K562 (cell line): ENCODE results near the gene DHRS3. TPM values are rescaled to one million over a fixed set of nuclear protein-coding genes. Genes with fewer than 3 reads are reported as not detected.

Source experiments
- ATAC-seq: fragments of 200-7000 bp; cut with Tn5 transposase; 3 replicates; pipeline ENCODE4 v1.9.1; 2020; ENCODE audit warnings: moderate library complexity
- BruUV-seq: library from RNA; stranded (reverse); fragments of 400-500 nt; replicated peaks from 2 replicates; lab custom pipeline; 2021; lab: Mats Ljungman, UMichigan
- CTCF ChIA-PET: fragments of 300-600 bp; formaldehyde crosslinking; extraction: SDS; loops from one replicate; lab custom pipeline; 2021; ENCODE audit warnings: low intra/inter-chr PET ratio; lab: Yijun Ruan, JAX
- POLR2A ChIA-PET: fragments of 300-600, 350-650 bp; sonication (Branson Sonifier 250); formaldehyde crosslinking; extraction: SDS; loops from one replicate; lab custom pipeline; 2021; ENCODE audit warnings: antibody characterized with exemption, inconsistent platforms; lab: Yijun Ruan, JAX
- DNase-seq, 4 experiments: peaks; one replicate each; pipeline versions ENCODE4 v3.0.0 to v3.0.0-alpha.2; 2011 to 2018; ENCODE audit warnings: low spot score in 3 of 4, mixed read lengths in 3 of 4; ENCODE audit errors: extremely low read depth in 1 of 4
- FAIRE-seq: peaks from 2 replicates; lab custom pipeline; 2011; peaks lifted over from hg19 to GRCh38; lab: Jason Lieb, UNC
- H2AFZ ChIP-seq: 2 replicates; pipeline ENCODE4 v1.6.0; 2011; ENCODE audit warnings: low read depth, low read length, control low read depth, inconsistent platforms
- H3K27ac ChIP-seq: fragments of 200-600 bp; 3 replicates; pipeline ENCODE4 v1.8.0; 2011; ENCODE audit warnings: low read depth, mild to moderate bottlenecking, control low read depth, inconsistent platforms, low read length, moderate library complexity, mixed read lengths; ENCODE audit errors: extremely low read depth
- H3K27me3 ChIP-seq, 2 experiments: fragments of 300-600 bp in 1 of 2; 2 replicates in 1 of 2; 3 replicates in 1 of 2; pipeline versions ENCODE4 v1.6.0 to v1.8.0; 2011; ENCODE audit warnings: inconsistent platforms in 2 of 2, low read length in 2 of 2, mild to moderate bottlenecking in 1 of 2, mixed read lengths in 1 of 2, moderate library complexity in 1 of 2; ENCODE audit not compliant: control insufficient read depth in 2 of 2, insufficient read depth in 2 of 2
- H3K36me3 ChIP-seq: fragments of 300-600 bp; 3 replicates; pipeline ENCODE4 v1.8.0; 2011; ENCODE audit warnings: mild to moderate bottlenecking, low read length, inconsistent platforms; ENCODE audit not compliant: control insufficient read depth, insufficient read depth
- H3K4me1 ChIP-seq, 2 experiments: fragments of 200-600 bp in 1 of 2; replicated peaks in 1 of 2; 2 replicates in 1 of 2; 3 replicates in 1 of 2; pipeline versions ENCODE4 v1.5.1 to v1.8.0; 2011; ENCODE audit warnings: inconsistent platforms in 2 of 2, low read length in 2 of 2, mild to moderate bottlenecking in 1 of 2, mixed read lengths in 1 of 2, moderate library complexity in 1 of 2; ENCODE audit not compliant: control insufficient read depth in 2 of 2, insufficient read depth in 2 of 2
- H3K4me2 ChIP-seq: 2 replicates; pipeline ENCODE4 v1.6.1; 2011; ENCODE audit warnings: low read length, control low read depth, inconsistent platforms, mixed read lengths; ENCODE audit not compliant: insufficient read depth
- H3K4me3 ChIP-seq: fragments of 200-600 bp; sonication (generic), shearing (Covaris generic); 2 replicates; pipeline ENCODE4 v1.5.1; 2016; ENCODE audit warnings: control low read depth, inconsistent platforms
- H3K79me2 ChIP-seq: fragments of 200-600 bp; 3 replicates; pipeline ENCODE4 v1.8.0; 2011; ENCODE audit warnings: low read length, inconsistent platforms; ENCODE audit not compliant: control insufficient read depth, insufficient read depth
- H3K9ac ChIP-seq, 2 experiments: 2 replicates each; pipeline versions ENCODE4 v1.6.0 to v1.6.1; 2011; ENCODE audit warnings: low read depth in 2 of 2, low read length in 2 of 2, control low read depth in 1 of 2, inconsistent platforms in 1 of 2, mild to moderate bottlenecking in 1 of 2, mixed read lengths in 1 of 2; ENCODE audit not compliant: insufficient read depth in 1 of 2
- H3K9me1 ChIP-seq: one replicate; pipeline ENCODE4 v1.6.0; 2011; ENCODE audit warnings: inconsistent platforms, mild to moderate bottlenecking, low read length, moderate library complexity; ENCODE audit not compliant: control insufficient read depth, insufficient read depth
- H3K9me3 ChIP-seq: replicated peaks from 2 replicates; pipeline ENCODE4 v1.5.1; 2011; ENCODE audit warnings: low read depth, low read length, inconsistent platforms; ENCODE audit not compliant: control insufficient read depth, insufficient read depth
- H4K20me1 ChIP-seq: replicated peaks from 2 replicates; pipeline ENCODE4 v1.6.1; 2011; ENCODE audit warnings: low read length, inconsistent platforms, mixed read lengths; ENCODE audit not compliant: control insufficient read depth, insufficient read depth
- ATF3 ChIP-seq, 2 experiments: fragments of 450-650 bp in 1 of 2; sonication (generic) in 1 of 2; formaldehyde crosslinking in 1 of 2; IDR thresholded peaks in 1 of 2; conservative IDR thresholded peaks in 1 of 2; 2 replicates each; pipeline versions ENCODE4 v1.6.1 to v1.8.1; 2016 to 2023; ENCODE audit warnings: mild to moderate bottlenecking in 2 of 2, moderate library complexity in 2 of 2, inconsistent platforms in 1 of 2, missing genetic modification reagents in 1 of 2
- FOSL1 ChIP-seq: fragments of 200-800 bp; sonication (Bioruptor generic); conservative IDR thresholded peaks from 2 replicates; pipeline ENCODE4 v1.6.1; 2016; ENCODE audit warnings: missing genetic modification characterization, missing compliant biosample characterization
- ZBTB5 ChIP-seq: fragments of 450-650 bp; IDR thresholded peaks from 2 replicates; pipeline ENCODE4 v1.6.1; 2017; ENCODE audit warnings: antibody characterized with exemption
- WGBS: fragments of 100-300 bp; shearing (Covaris generic); methylation state at CpG from one replicate; pipeline ENCODE4 v1.1.6; 2016; ENCODE audit warnings: low coverage, mixed read lengths; ENCODE audit not compliant: insufficient coverage; ENCODE audit errors: missing lambda C conversion rate; 5-methylcytosine and 5-hydroxymethylcytosine counted together
- in situ Hi-C: fragments of 300-500 bp; cut with MboI; formaldehyde crosslinking; loops from 4 replicates; pipeline ENCODE4 v1.15.0; 2018; ENCODE audit warnings: inconsistent platforms, mixed read lengths
- intact Hi-C: fragments of 100-400 bp; cut with micrococcal nuclease; formaldehyde crosslinking; loops from 2 replicates; pipeline ENCODE4 v1.14.2; 2022
- polyA plus RNA-seq, 8 experiments: library from polyadenylated mRNA; depleted of rRNA in 4 of 8; stranded (reverse) in 5 of 8; unstranded in 3 of 8; fragments of >200 nt; fragmentation: Nextera tagmentation in 2 of 8; fragmentation: Illumina TruSeq in 1 of 8; extraction: Ambion mirVana in 2 of 8; extraction: Trizol in 1 of 8; gene quantifications; 2 replicates each; pipeline versions ENCODE4 v1.2.1 to v1.2.3, GENCODE V29; 2011 to 2014; ENCODE audit warnings: inconsistent platforms in 1 of 8, missing spikeins in 1 of 8
- total RNA-seq, 7 experiments: library from RNA; depleted of rRNA in 6 of 7; stranded (reverse); fragments of >200 nt in 6 of 7; fragmentation: Illumina TruSeq in 2 of 7; extraction: Trizol in 2 of 7; gene quantifications; 2 replicates each; pipeline versions ENCODE4 v1.2.1 to v1.2.3, GENCODE V29; 2011 to 2021; ENCODE audit warnings: low replicate concordance in 1 of 7

The DHRS3 gene
- total and polyA plus RNA-seq, 9 of the 15 experiments (the other 6 are each of a cell fraction or from before 2014, with no cell fraction given) = 21.0 to 116 (median 58.7) TPM

- Histone ChIP-seq H3K4me2 (no peak overlapping the region), H3K9ac (no peak overlapping the region; a peak in 1 of 4 replicates), H3K27ac (peak overlapping the region; percentile 31; the same call in 2 of the 3 replicates), H3K4me3 (no peak overlapping the region), H4K20me1 (no peaks in the 10 kb centered on the region; the same call in 1 of the 2 replicates), H3K27me3 (no peaks in the 10 kb centered on the region), H3K9me3 (no peaks in the 10 kb centered on the region), H3K79me2 (peaks cover 82% of the 10 kb centered on the region), H3K9me1 (no peaks in the 10 kb centered on the region), H3K36me3 (peaks cover 69% of the 10 kb centered on the region; the same call in 2 of the 3 replicates), H2AFZ (no peak overlapping the region), H3K4me1 (peaks cover 6 to 16% of the 10 kb centered on the region in 2 experiments; a peak in 4 of 5 replicates)
- FAIRE-seq (peak; percentile 78), DNase-seq (no peak), ATAC-seq (peak; percentile 31)
- WGBS = 65% methylated on average over 7 of the region's 7 CpGs
- BruUV-seq = no TSS peak
- 0 out of 2 replicates have a peak, but pooled peaks have one; percentile 13 for TF ChIP-seq FOSL1 (tag)
- TF ChIP-seq ZBTB5 = no peak
- 0 out of 2 replicates have a peak, but pooled peaks have one; percentile 11 for TF ChIP-seq ATF3 (IDR thresholded peaks at IDR 0.05)
- no peak for TF ChIP-seq ATF3 (CRISPR knock-in tag; conservative IDR thresholded peaks at IDR 0.05)
- ChIA-PET CTCF (no interaction called here), POLR2A (interaction anchor here (0.7 to 3.3 kb wide), 4 partner anchors 10 to 69 kb away, joined by 3 to 15 read pairs (median 4); no protein-coding TSS in a partner anchor)
- intact Hi-C loops (no loop called here), in situ Hi-C loops (no loop called here)
Observed at GRCh38 chr1:12587981-12588640, 29.9 kb downstream of the DHRS3 start.
